ENCODE data around the gene VAMP3.
A peak's percentile ranks its signal among the peaks of the same experiment; 100 is the strongest.

Gene VAMP3, protein sequence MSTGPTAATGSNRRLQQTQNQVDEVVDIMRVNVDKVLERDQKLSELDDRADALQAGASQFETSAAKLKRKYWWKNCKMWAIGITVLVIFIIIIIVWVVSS

DNA sequence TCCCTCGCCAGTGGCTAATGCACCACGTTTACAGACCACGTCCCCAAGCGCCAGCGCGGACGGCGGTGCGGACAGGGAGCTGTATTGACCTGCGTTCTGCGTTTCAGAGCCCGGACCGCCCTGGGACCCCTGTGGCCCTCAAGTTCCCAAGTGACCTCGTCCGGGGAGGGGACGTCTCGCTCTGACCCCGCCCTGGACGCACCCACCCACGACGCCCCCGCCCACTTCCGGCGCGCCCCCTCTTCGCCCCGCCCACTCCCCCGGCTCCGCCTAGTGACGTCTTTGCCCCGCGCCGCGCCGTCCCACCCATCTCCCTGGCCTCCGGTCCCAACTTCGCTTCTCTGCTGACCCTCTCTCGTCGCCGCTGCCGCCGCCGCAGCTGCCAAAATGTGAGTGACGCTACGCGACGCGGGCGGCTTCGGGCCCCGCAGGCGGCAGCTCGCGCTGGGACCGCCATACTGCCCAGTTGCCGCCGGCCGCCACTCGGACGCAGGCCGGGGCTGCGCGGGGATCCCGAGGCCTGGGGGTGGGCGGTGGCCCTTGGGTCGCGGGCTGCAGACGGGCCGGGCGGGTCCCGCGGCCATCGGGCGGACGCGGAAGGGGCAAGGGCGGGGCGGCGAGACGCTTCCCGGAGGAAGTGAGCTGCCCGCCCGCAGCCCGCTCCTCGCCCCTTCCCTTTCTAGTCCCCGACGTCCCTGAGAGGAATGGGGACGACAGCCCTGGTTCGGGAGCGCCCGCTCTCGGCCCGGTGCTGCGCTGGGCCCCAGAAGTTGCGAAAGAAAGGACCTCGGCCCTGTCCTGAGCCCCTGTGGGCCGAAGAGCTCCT lies at the start of gene VAMP3:
VAMP3 (plus strand) TSS at position 300 of the 826 bp plus-strand sequence; CDS start at position 388, 88 bp downstream.
- peak; percentile 65 for DNase-seq

- no peak for DNase-seq
Measured at GRCh38 chr1:7721940-7722669, 49.0 kb upstream of the VAMP3 start.

DNA sequence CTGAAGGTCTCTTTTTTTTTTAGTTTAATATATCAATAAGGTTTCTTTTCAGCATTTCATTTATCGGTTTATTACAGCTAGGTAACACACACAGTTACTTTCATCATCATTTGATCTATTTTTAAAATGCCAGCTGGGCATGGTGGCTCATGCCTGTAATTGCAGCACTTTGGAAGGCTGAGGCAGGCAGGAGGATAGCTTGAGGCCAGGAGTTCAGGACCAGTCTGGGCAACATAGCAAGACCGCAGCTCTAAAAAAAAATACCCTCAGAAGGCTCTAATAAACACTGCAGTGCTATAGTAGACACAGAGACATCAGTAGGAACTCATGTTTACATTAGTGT lies 48.5 kb upstream of the VAMP3 start:
- DNase-seq = no peak

- no peak for DNase-seq
Measured at GRCh38 chr1:7726623-7727022, 44.5 kb upstream of the VAMP3 start.

- no peak for DNase-seq
Measured at GRCh38 chr1:7727809-7728471, 43.2 kb upstream of the VAMP3 start.

DNA sequence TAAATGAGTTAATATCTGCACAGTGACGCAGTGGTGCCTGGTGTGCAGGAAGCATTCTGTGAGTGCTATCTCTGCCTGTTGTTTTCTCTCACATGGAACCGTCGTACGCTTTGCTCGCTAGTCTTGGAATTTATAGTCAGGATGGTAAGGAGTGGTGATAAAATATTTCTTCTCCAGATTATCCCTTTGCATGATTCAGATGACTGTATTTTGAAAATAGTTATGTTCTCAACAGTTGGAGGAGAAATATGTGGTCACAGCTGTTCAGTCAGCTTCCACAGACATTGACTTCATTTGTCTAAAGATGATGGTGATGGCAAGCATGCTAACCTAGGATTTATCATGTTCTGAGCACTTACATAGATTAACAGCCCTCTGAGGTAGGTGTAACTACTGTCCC lies 41.3 kb upstream of the VAMP3 start:
- no peak for DNase-seq

DNA sequence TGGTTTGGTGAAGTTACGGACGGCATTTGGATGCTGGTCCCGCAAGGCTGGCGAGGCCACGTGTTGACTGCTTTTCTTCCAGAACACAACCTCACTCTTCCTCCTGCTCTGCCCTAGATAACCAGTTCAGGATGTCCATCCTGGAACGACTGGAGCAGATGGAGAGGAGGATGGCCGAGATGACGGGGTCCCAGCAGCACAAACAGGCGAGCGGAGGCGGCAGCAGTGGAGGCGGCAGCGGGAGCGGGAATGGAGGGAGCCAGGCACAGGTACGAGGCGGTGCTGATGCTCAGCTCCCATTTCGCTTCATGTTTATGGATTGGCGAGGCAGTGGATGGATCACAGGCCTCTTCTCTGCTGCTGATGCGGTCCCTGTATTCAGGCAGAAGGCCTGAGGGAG lies 38.8 kb upstream of the VAMP3 start:
- DNase-seq = no peak

DNA sequence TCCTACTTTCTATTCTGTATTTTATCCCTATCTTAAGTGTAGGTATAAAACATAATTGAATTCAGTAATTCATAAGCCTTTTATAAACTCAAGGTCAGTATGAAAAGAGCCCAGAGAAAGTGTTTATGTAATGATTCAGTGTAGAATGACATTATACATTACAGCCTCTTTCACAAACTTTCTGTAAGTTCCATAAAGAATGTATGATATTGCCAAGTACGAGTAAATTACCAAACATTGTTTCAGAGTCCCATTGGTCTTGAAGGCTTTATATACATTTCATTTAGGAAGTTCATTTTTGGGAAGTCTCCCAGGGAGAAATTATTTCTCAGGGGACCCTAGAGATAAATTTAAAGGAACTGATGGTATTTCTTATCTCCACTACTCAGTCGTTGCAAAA lies 37.8 kb upstream of the VAMP3 start:
- DNase-seq = no peak

DNA sequence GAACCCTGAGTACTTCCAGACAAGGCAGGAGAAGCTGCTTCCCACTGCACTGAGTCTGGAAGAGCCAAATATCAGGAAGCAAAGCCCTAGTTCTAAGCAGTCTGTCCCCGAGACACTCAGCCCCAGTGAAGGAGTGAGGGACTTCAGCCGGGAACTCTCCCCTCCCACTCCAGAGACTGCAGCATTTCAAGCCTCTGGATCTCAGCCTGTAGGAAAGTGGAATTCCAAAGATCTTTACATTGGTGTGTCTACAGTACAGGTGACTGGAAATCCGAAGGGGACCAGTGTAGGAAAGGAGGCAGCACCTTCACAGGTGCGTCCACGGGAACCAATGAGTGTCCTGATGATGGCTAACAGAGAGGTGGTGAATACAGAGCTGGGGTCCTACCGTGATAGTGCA lies 33.1 kb upstream of the VAMP3 start:
- DNase-seq = no peak

GRCh38 chr1:7743346-7743745 lies 27.8 kb upstream of the VAMP3 start:
- no peak for DNase-seq

DNA sequence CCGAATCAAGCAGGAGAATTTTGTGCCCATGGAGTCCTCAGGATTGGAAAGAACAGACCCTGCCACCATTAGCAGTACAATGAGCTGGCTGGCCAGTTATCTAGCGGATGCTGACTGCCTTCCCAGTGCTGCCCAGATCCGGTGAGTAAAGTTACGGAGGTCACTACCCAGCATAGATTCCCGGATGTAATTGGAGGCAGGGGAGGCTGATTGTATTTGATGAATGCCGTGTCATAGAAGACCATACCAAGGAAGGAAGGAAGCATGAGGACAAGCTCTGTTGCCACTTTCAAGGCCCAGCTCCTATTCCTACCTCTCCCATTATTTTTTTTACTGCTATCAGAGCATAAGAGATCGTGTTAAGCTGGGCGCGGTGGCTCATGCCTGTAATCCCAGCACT lies 26.2 kb upstream of the VAMP3 start:
- DNase-seq = no peak

- no peak for DNase-seq
Measured at GRCh38 chr1:7745783-7746182, 25.3 kb upstream of the VAMP3 start.

DNA sequence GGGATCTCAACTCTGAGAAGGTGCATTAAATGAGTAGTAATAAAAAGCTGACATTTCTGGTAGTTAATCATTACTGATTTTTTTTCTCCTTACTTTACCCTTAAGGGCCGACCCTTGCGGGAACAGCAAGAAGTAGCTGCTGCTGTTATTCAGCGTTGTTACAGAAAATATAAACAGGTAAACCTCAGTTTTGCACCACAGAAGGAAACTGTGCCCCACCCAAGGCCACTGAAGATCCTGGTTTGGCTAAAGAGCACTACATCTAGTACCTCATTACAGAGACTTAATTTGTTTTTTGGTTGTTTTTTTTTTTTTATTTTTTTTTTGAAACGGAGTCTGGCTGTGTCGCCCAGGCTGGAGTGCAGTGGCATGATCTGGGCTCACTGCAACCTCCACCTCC lies 23.5 kb upstream of the VAMP3 start:
- no peak for DNase-seq

- no peak for DNase-seq
Measured at GRCh38 chr1:7749126-7749525, 22.0 kb upstream of the VAMP3 start.

GRCh38 chr1:7751174-7751573 lies 19.9 kb upstream of the VAMP3 start:
- DNase-seq = no peak

GRCh38 chr1:7752512-7753417 lies 18.3 kb upstream of the VAMP3 start:
- peak; percentile 84 for DNase-seq

GRCh38 chr1:7753641-7754040 lies 17.5 kb upstream of the VAMP3 start:
- DNase-seq = no peak

DNA sequence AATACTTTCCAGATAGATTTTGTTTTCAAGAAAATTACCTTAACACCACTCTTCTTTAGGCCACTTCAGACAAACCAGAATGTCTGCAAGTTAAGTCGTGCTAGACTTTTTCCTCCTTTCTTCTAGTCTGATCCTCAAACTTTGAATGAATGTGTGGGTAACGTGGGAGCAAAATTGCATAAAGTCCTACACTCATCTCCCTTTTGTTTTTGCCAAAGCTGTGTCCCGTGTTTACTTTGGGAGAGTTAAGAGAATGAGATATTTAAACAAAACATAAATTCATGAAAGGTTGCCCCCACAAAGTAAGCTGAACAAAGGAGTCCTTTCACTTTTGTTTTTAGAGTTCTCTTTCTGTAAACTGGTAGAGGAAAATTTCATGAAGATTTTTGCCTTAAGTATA lies 16.9 kb upstream of the VAMP3 start:
- no peak for DNase-seq

- no peak for DNase-seq
Measured at GRCh38 chr1:7755448-7755847, 15.6 kb upstream of the VAMP3 start.

- no peak for DNase-seq
Measured at GRCh38 chr1:7760245-7760644, 10.9 kb upstream of the VAMP3 start.

- DNase-seq = no peak
Measured at GRCh38 chr1:7761103-7761502, 10.0 kb upstream of the VAMP3 start.

DNA sequence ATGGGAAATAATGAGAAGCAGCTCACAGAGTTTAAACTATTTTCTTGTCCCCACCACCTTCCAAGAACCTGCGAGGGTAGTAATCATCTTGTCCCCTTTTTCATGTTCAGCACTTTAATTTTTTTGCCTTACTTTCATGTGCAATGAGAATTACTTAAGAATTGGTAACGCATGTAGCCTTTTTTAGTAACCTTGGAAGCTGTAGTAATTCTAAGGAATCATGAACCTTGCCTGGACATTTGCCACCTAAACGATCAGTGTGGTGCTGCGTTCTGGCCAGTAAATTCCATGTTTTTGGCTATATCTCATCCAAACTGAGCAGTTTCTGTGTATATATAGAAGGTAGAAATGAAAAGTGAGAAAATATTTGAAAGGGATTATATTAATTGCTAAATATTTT lies 3.9 kb upstream of the VAMP3 start:
- DNase-seq = no peak

DNA sequence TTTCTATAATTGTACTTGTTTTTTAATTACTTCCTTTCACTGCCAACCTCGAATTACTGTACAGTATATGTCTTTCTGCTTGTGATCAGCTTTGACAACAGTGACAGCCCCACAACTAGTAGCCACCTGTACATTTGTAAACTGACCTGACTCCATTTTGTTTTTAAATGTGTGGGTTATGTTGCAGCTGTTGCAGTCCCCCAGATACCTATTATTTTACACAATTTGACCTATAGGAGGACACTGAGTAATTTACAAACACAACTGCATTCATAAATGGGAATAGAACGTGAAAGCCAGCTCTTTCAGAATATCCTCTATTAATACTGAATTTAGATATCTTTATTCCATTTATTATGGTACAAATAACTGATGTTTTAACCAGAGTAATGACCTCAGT lies 2.5 kb upstream of the VAMP3 start:
- DNase-seq = no peak
